DND-41 (cell line): ENCODE measurements around the gene SMTN.

ENCODE experiments used
- EZH2 ChIP-seq: IDR thresholded peaks from 3 replicates; pipeline ENCODE4 v1.6.1; 2012; ENCODE audit warnings: borderline replicate concordance, low read depth, mild to moderate bottlenecking, moderate library complexity, low read length, inconsistent platforms; ENCODE audit not compliant: severe bottlenecking
- TF ChIP-seq, protein P1 (sequence below): IDR thresholded peaks from 2 replicates; pipeline ENCODE4 v1.5.1; 2012; ENCODE audit warnings: borderline replicate concordance, low read length, moderate library complexity, mild to moderate bottlenecking; ENCODE audit not compliant: poor library complexity, severe bottlenecking; ENCODE audit errors: extremely low read depth

DNA sequence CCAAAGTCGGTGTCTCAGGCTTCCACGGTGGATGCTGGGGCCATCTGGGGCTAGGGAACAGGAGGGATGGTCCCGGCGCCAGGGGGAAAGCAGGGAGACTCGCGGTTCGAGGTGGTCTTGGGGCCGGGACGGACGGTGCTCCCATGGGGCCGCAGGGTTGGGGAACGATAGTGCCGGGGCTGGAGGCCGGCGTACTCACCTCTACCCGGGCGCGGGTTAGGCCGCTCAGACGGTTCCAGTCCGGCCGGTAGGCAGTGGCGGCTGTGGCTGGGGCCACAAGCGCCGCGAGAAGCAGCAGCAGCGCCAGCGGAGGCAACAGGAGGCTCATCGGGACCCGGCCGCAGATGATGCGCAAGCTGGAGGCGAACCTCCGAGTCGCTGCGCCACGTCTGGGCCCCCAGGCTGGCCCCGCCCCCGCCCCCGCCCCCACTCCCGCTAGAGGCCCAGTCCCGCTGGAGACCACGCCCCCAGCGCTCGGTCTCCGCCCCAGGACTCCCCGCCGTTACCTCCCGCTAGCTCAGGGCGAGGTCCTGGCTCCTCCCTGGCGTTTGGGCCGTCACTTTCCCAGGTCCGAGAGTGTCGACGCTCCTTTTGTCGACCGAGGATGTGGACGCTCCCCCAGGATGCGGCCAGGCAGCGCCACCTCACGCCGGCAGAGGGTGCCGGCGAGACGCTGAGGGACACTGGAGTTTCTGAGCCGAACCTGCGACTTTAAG, 26.2 kb downstream of the SMTN start, which contains the start of gene SELENOM:
- TF ChIP-seq, protein P1, sequence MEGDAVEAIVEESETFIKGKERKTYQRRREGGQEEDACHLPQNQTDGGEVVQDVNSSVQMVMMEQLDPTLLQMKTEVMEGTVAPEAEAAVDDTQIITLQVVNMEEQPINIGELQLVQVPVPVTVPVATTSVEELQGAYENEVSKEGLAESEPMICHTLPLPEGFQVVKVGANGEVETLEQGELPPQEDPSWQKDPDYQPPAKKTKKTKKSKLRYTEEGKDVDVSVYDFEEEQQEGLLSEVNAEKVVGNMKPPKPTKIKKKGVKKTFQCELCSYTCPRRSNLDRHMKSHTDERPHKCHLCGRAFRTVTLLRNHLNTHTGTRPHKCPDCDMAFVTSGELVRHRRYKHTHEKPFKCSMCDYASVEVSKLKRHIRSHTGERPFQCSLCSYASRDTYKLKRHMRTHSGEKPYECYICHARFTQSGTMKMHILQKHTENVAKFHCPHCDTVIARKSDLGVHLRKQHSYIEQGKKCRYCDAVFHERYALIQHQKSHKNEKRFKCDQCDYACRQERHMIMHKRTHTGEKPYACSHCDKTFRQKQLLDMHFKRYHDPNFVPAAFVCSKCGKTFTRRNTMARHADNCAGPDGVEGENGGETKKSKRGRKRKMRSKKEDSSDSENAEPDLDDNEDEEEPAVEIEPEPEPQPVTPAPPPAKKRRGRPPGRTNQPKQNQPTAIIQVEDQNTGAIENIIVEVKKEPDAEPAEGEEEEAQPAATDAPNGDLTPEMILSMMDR: peak; percentile 88
- TF ChIP-seq EZH2: no peak
